CD14-positive monocyte (primary cell): ENCODE data around the gene EEF1AKMT3. TPM values are rescaled to one million over a fixed set of nuclear protein-coding genes. Genes with fewer than 3 reads are reported as not detected.

Experiments
- DNase-seq, 3 donors: peaks; one replicate each; pipeline ENCODE4 v3.0.0-alpha.2; 2011 to 2022
- H2AFZ ChIP-seq: 2 replicates; pipeline ENCODE4 v1.6.0; 2012; ENCODE audit warnings: mild to moderate bottlenecking, low read depth, low read length, inconsistent platforms; ENCODE audit not compliant: insufficient read depth, poor library complexity, severe bottlenecking
- H3K27ac ChIP-seq, 2 donors: 1 replicate in 1 of 2; 2 replicates in 1 of 2; pipeline ENCODE4 v1.5.1; 2012 to 2013; ENCODE audit warnings: low read length in 2 of 2, control low read depth in 1 of 2, inconsistent platforms in 1 of 2, low read depth in 1 of 2, mild to moderate bottlenecking in 1 of 2
- H3K27me3 ChIP-seq, 2 donors: one replicate each; pipeline versions ENCODE4 v1.6.0 to v1.6.1; 2011 to 2013; ENCODE audit warnings: low read length in 2 of 2; ENCODE audit not compliant: control insufficient read depth in 2 of 2, insufficient read depth in 2 of 2
- H3K36me3 ChIP-seq, 2 donors: replicated peaks in 1 of 2; 1 replicate in 1 of 2; 2 replicates in 1 of 2; pipeline versions ENCODE4 v1.5.1 to v1.6.1; 2012 to 2013; ENCODE audit warnings: low read length in 2 of 2, control low read depth in 1 of 2, inconsistent platforms in 1 of 2, mild to moderate bottlenecking in 1 of 2; ENCODE audit not compliant: insufficient read depth in 2 of 2, control insufficient read depth in 1 of 2
- H3K4me1 ChIP-seq, 2 donors: 1 replicate in 1 of 2; 2 replicates in 1 of 2; pipeline versions ENCODE4 v1.5.1 to v1.6.1; 2012 to 2013; ENCODE audit warnings: low read length in 2 of 2, control low read depth in 1 of 2, inconsistent platforms in 1 of 2, mild to moderate bottlenecking in 1 of 2, moderate library complexity in 1 of 2; ENCODE audit not compliant: insufficient read depth in 2 of 2, control insufficient read depth in 1 of 2
- H3K4me2 ChIP-seq: replicated peaks from 2 replicates; pipeline ENCODE3; 2012; ENCODE audit warnings: low read length, moderate library complexity, mild to moderate bottlenecking; ENCODE audit not compliant: poor library complexity, severe bottlenecking; ENCODE audit errors: extremely low read depth
- H3K4me3 ChIP-seq, 3 experiments: fragments of 200-600 bp in 1 of 3; sonication (generic) in 1 of 3; replicated peaks in 1 of 3; 1 replicate in 2 of 3; 2 replicates in 1 of 3; pipeline ENCODE4 v1.5.1; 2011 to 2013; ENCODE audit warnings: low read length in 3 of 3, mild to moderate bottlenecking in 3 of 3, control low read depth in 2 of 3, low read depth in 2 of 3, inconsistent platforms in 1 of 3, moderate library complexity in 1 of 3
- H3K79me2 ChIP-seq: 2 replicates; pipeline ENCODE4 v1.6.0; 2012; ENCODE audit warnings: mild to moderate bottlenecking, control low read depth, inconsistent platforms, low read length, moderate library complexity; ENCODE audit not compliant: insufficient read depth
- H3K9ac ChIP-seq: 2 replicates; pipeline ENCODE4 v1.6.0; 2017; ENCODE audit warnings: low read length, mild to moderate bottlenecking; ENCODE audit not compliant: insufficient read depth, poor library complexity, severe bottlenecking
- H3K9me3 ChIP-seq, 2 donors: replicated peaks in 1 of 2; 1 replicate in 1 of 2; 2 replicates in 1 of 2; pipeline versions ENCODE4 v1.5.1 to v1.6.1; 2012 to 2013; ENCODE audit warnings: low read length in 2 of 2, control low read depth in 1 of 2; ENCODE audit not compliant: control insufficient read depth in 1 of 2, insufficient read depth in 1 of 2
- H4K20me1 ChIP-seq: 2 replicates; pipeline ENCODE4 v1.6.0; 2012; ENCODE audit warnings: mild to moderate bottlenecking, low read length, control low read depth, moderate library complexity; ENCODE audit not compliant: insufficient read depth
- H3K27ac Mint-ChIP-seq, 7 donors: one replicate each; pipeline ENCODE4 v1.8.0; 2020; ENCODE audit warnings: mild to moderate bottlenecking in 7 of 7, mixed read lengths in 7 of 7, moderate library complexity in 6 of 7, inconsistent platforms in 2 of 7
- H3K27me3 Mint-ChIP-seq, 3 donors: one replicate each; pipeline ENCODE4 v1.8.0; 2021 to 2022; ENCODE audit warnings: low read depth in 3 of 3, mild to moderate bottlenecking in 3 of 3, mixed read lengths in 3 of 3, moderate library complexity in 3 of 3, inconsistent platforms in 1 of 3
- H3K36me3 Mint-ChIP-seq, 2 donors: one replicate each; pipeline ENCODE4 v1.8.0; 2020; ENCODE audit warnings: mixed read lengths in 2 of 2, inconsistent platforms in 1 of 2, mild to moderate bottlenecking in 1 of 2
- H3K4me1 Mint-ChIP-seq: one replicate; pipeline ENCODE4 v1.8.0; 2020; ENCODE audit warnings: mild to moderate bottlenecking, mixed read lengths
- H3K4me3 Mint-ChIP-seq, 2 donors: one replicate each; pipeline ENCODE4 v1.8.0; 2020; ENCODE audit warnings: mild to moderate bottlenecking in 2 of 2, mixed read lengths in 2 of 2, moderate library complexity in 1 of 2
- H3K9me3 Mint-ChIP-seq, 7 donors: one replicate each; pipeline ENCODE4 v1.8.0; 2020 to 2022; ENCODE audit warnings: mixed read lengths in 7 of 7, mild to moderate bottlenecking in 6 of 7, moderate library complexity in 6 of 7, inconsistent platforms in 2 of 7
- CTCF ChIP-seq: fragments of 200-600 bp; IDR thresholded peaks from one replicate; pipeline ENCODE4 v1.8.0; 2022; ENCODE audit warnings: antibody characterized with exemption, mild to moderate bottlenecking
- WGBS: methylation state at CpG from one replicate; pipeline ENCODE4 v1.1.5; 2013; ENCODE audit warnings: missing lambda C conversion rate; ENCODE audit not compliant: insufficient coverage; 5-methylcytosine and 5-hydroxymethylcytosine counted together
- intact Hi-C, 2 donors: fragments of 100-400 bp; cut with micrococcal nuclease; formaldehyde crosslinking; loops; one replicate each; pipeline versions ENCODE4 v1.15.0 to v1.15.1; 2023
- polyA plus RNA-seq, 3 donors: library from polyadenylated mRNA; depleted of rRNA in 1 of 3; unstranded in 2 of 3; stranded (reverse) in 1 of 3; fragments of 300-500 nt in 2 of 3; fragments of >200 nt in 1 of 3; fragmentation: Illumina TruSeq in 2 of 3; gene quantifications; 1 replicate in 2 of 3; 2 replicates in 1 of 3; pipeline ENCODE4 v1.2.3, GENCODE V29; 2012 to 2021

EEF1AKMT3 gene
- polyA plus RNA-seq, 3 donors: 3.4 to 4.2 (median 3.4) TPM

GRCh38 chr12:57756406-57757341 lies 15.7 kb upstream of the EEF1AKMT3 start:
- H3K4me3 Mint-ChIP-seq: peak overlapping the region; percentile 85 to 89
- H3K36me3 Mint-ChIP-seq: peaks cover 5 to 15% of the 10 kb centered on the region in 2 donors
- H3K4me3 ChIP-seq: peak overlapping the region; percentile 63 to 85 (median 82)
- H3K9me3 ChIP-seq: no peaks in the 10 kb centered on the region
- H3K9me3 Mint-ChIP-seq: peaks cover 0 to 7% (median 0%) of the 10 kb centered on the region in 7 donors
- peak overlapping the region; percentile 94 for H3K4me2 ChIP-seq
- H3K27me3 ChIP-seq: peaks cover 0 to 7% of the 10 kb centered on the region in 2 donors
- H3K27me3 Mint-ChIP-seq: peaks cover 7 to 13% (median 7%) of the 10 kb centered on the region in 3 donors
- TF ChIP-seq CTCF: peak; percentile 85
- peaks cover 10% of the 10 kb centered on the region for H3K79me2 ChIP-seq
- no peaks in the 10 kb centered on the region for H4K20me1 ChIP-seq
- peaks cover 35% of the 10 kb centered on the region for H3K4me1 Mint-ChIP-seq
- WGBS: 39% methylated on average over 5 of the region's 22 CpGs
- DNase-seq: peak in 2 of 3 donors; percentile 58 to 63
- peak overlapping the region; percentile 35 for H3K27ac ChIP-seq
- peaks cover 32 to 37% of the 10 kb centered on the region in 2 donors for H3K4me1 ChIP-seq
- no peak overlapping the region for H3K9ac ChIP-seq
- intact Hi-C loops: loop anchor here in 1 of 2 donors (10.0 kb wide), 1 partner anchor 212 kb away; the partner anchor contains the start of gene DCTN2
- H2AFZ ChIP-seq: peak overlapping the region; percentile 77
- peaks cover 6 to 14% of the 10 kb centered on the region in 2 donors for H3K36me3 ChIP-seq
- peak overlapping the region in 6 of 7 donors; percentile 44 to 83 (median 70) for H3K27ac Mint-ChIP-seq

DNA sequence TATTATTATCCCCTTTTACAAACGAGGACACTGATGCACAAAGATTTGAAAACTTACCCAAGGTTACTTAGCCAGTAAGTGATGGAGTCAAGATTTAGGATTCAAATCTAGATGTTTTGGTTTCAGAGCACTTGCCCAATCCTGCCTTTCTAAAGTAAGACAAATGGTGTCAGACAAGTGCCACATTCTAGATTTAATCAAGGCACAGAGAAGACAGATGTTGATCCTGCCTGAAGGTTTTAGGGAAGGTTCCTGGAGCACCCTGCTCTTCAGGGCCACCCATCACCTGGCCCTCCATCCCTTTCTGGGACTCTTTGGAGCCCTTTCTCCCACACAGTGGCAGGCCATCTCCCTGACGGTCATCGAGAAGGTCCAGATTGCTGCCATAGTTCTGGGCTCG lies 14.6 kb upstream of the EEF1AKMT3 start:
- WGBS: 97% methylated on average over 3 of the region's 4 CpGs
- H3K9me3 Mint-ChIP-seq: peaks cover 0 to 7% (median 0%) of the 10 kb centered on the region in 7 donors
- no peaks in the 10 kb centered on the region for H4K20me1 ChIP-seq
- H3K79me2 ChIP-seq: peaks cover 2% of the 10 kb centered on the region
- H3K4me2 ChIP-seq: no peak overlapping the region
- H3K27ac ChIP-seq: no peak overlapping the region
- peaks cover 30% of the 10 kb centered on the region for H3K4me1 Mint-ChIP-seq
- DNase-seq: no peak
- peaks cover 5 to 15% of the 10 kb centered on the region in 2 donors for H3K36me3 Mint-ChIP-seq
- H3K4me3 ChIP-seq: no peak overlapping the region
- peaks cover 25 to 27% of the 10 kb centered on the region in 2 donors for H3K4me1 ChIP-seq
- H3K27ac Mint-ChIP-seq: no peak overlapping the region
- no peak overlapping the region for H3K4me3 Mint-ChIP-seq
- no peaks in the 10 kb centered on the region for H3K9me3 ChIP-seq
- H3K36me3 ChIP-seq: peaks cover 6 to 14% of the 10 kb centered on the region in 2 donors
- intact Hi-C loops: loop anchor here in 1 of 2 donors (10.0 kb wide), 1 partner anchor 213 kb away; the partner anchor contains the start of gene DCTN2
- H2AFZ ChIP-seq: no peak overlapping the region
- H3K9ac ChIP-seq: no peak overlapping the region
- TF ChIP-seq CTCF: no peak
- peaks cover 0 to 9% of the 10 kb centered on the region in 2 donors for H3K27me3 ChIP-seq
- peaks cover 7 to 14% (median 7%) of the 10 kb centered on the region in 3 donors for H3K27me3 Mint-ChIP-seq
